Keratinocyte (primary cell): ENCODE results near the gene SPATA31C1. TPM values are rescaled to one million over a fixed set of nuclear protein-coding genes. Genes with fewer than 3 reads are reported as not detected.

ENCODE experiments used
- DNase-seq: peaks from one replicate; pipeline ENCODE4 v3.0.0-alpha.2; 2011; ENCODE audit warnings: low read depth, missing footprints, low spot score
- FAIRE-seq: peaks from 2 replicates; lab custom pipeline; 2011; peaks lifted over from hg19 to GRCh38; lab: Jason Lieb, UNC
- H2AFZ ChIP-seq: 2 replicates; pipeline ENCODE4 v1.6.0; 2012; ENCODE audit warnings: low read length, control low read depth, inconsistent platforms; ENCODE audit not compliant: control insufficient read depth
- H3K27ac ChIP-seq: 2 replicates; pipeline ENCODE4 v1.5.1; 2011; ENCODE audit warnings: low read length; ENCODE audit not compliant: control insufficient read depth, insufficient read depth
- H3K27me3 ChIP-seq: 3 replicates; pipeline ENCODE4 v1.6.0; 2011; ENCODE audit warnings: low read length; ENCODE audit not compliant: control insufficient read depth, insufficient read depth; ENCODE audit errors: extremely low read depth
- H3K36me3 ChIP-seq, 2 experiments: 2 replicates in 1 of 2; 3 replicates in 1 of 2; pipeline ENCODE4 v1.5.1; 2011; ENCODE audit warnings: low read length in 2 of 2, mild to moderate bottlenecking in 1 of 2; ENCODE audit not compliant: control insufficient read depth in 2 of 2, insufficient read depth in 2 of 2; ENCODE audit errors: extremely low read depth in 1 of 2
- H3K4me1 ChIP-seq: 3 replicates; pipeline ENCODE4 v1.5.1; 2011; ENCODE audit warnings: low read length; ENCODE audit not compliant: control insufficient read depth, insufficient read depth; ENCODE audit errors: extremely low read depth
- H3K4me2 ChIP-seq: 3 replicates; pipeline ENCODE4 v1.6.0; 2011; ENCODE audit warnings: low read depth, low read length; ENCODE audit not compliant: control insufficient read depth, insufficient read depth; ENCODE audit errors: extremely low read depth
- H3K4me3 ChIP-seq, 3 experiments: fragments of 200-600 bp in 1 of 3; sonication (generic) in 1 of 3; 2 replicates in 2 of 3; 3 replicates in 1 of 3; pipeline ENCODE4 v1.5.1; 2011 to 2016; ENCODE audit warnings: low read length in 3 of 3, mild to moderate bottlenecking in 3 of 3, control low read depth in 2 of 3, inconsistent platforms in 1 of 3, low read depth in 1 of 3, mixed read lengths in 1 of 3, mixed run types in 1 of 3, moderate library complexity in 1 of 3; ENCODE audit not compliant: control insufficient read depth in 2 of 3, insufficient read depth in 2 of 3; ENCODE audit errors: extremely low read depth in 1 of 3
- H3K79me2 ChIP-seq: 2 replicates; pipeline ENCODE4 v1.6.0; 2012; ENCODE audit warnings: low read length; ENCODE audit not compliant: control insufficient read depth, insufficient read depth
- H3K9ac ChIP-seq: 3 replicates; pipeline ENCODE4 v1.6.0; 2011; ENCODE audit warnings: low read length; ENCODE audit not compliant: control insufficient read depth, insufficient read depth; ENCODE audit errors: extremely low read depth
- H3K9me1 ChIP-seq: 3 replicates; pipeline ENCODE4 v1.6.0; 2011; ENCODE audit warnings: low read length; ENCODE audit not compliant: control insufficient read depth, insufficient read depth; ENCODE audit errors: extremely low read depth
- H3K9me3 ChIP-seq: 2 replicates; pipeline ENCODE4 v1.5.1; 2012; ENCODE audit warnings: low read depth, low read length; ENCODE audit not compliant: control insufficient read depth
- H4K20me1 ChIP-seq: 3 replicates; pipeline ENCODE4 v1.6.0; 2011; ENCODE audit warnings: low read length; ENCODE audit not compliant: control insufficient read depth, insufficient read depth; ENCODE audit errors: extremely low read depth
- CTCF ChIP-seq, 3 experiments: IDR thresholded peaks in 1 of 3; conservative IDR thresholded peaks in 1 of 3; optimal IDR thresholded peaks in 1 of 3; 2 replicates in 2 of 3; 3 replicates in 1 of 3; pipeline versions ENCODE3 to v1.5.1; 2011; ENCODE audit warnings: low read length in 3 of 3, mild to moderate bottlenecking in 3 of 3, moderate library complexity in 2 of 3, control low read depth in 1 of 3, inconsistent platforms in 1 of 3; ENCODE audit not compliant: insufficient read depth in 2 of 3; ENCODE audit errors: extremely low read depth in 1 of 3
- EZH2 ChIP-seq: IDR thresholded peaks from one replicate; pipeline ENCODE4 v1.6.1; 2012; ENCODE audit warnings: inconsistent platforms, mild to moderate bottlenecking, low read length, moderate library complexity
- dilution Hi-C: fragments of 300-500 bp; cut with MboI; formaldehyde crosslinking; loops from one replicate; pipeline ENCODE4 v1.7.0; 2020; ENCODE audit warnings: low sequenced_read_pairs; ENCODE audit not compliant: extremely low pct_ligation_motif_present
- polyA plus RNA-seq, 5 experiments: library from polyadenylated mRNA; depleted of rRNA in 3 of 5; stranded (reverse) in 3 of 5; stranded (forward) in 1 of 5; unstranded in 1 of 5; fragments of >200 nt; gene quantifications; 1 replicate in 1 of 5; 2 replicates in 3 of 5; 3 replicates in 1 of 5; pipeline versions ENCODE4 v1.2.1 to v1.2.3, GENCODE V29; 2011 to 2012; ENCODE audit warnings: missing spikeins in 2 of 5, low read depth in 1 of 5, low replicate concordance in 1 of 5

Gene SPATA31C1
- polyA plus RNA-seq, 1 donor (not counting 4 experiments of a cell fraction or from before 2014, with no cell fraction given), result not detected

- no peaks in the 10 kb centered on the region for H3K27me3 ChIP-seq
These were observed 28.5 kb upstream of the SPATA31C1 start for GRCh38 chr9:87889065-87889881.

GRCh38 chr9:87889882-87890252 is 27.9 kb upstream of the SPATA31C1 start:
- Histone ChIP-seq H3K9me3 (no peaks in the 10 kb centered on the region), H2AFZ (no peak overlapping the region), H3K4me3 (no peak overlapping the region), H3K27me3 (no peaks in the 10 kb centered on the region), H3K79me2 (no peaks in the 10 kb centered on the region), H4K20me1 (no peaks in the 10 kb centered on the region), H3K4me2 (no peak overlapping the region), H3K9ac (no peak overlapping the region), H3K9me1 (no peaks in the 10 kb centered on the region), H3K36me3 (no peaks in the 10 kb centered on the region), H3K4me1 (no peaks in the 10 kb centered on the region), H3K27ac (no peak overlapping the region)
- dilution Hi-C loops, result no loop called here
- FAIRE-seq (no peak), DNase-seq (no peak)
- no peak for TF ChIP-seq EZH2
- no peak for TF ChIP-seq CTCF (optimal IDR thresholded peaks at IDR 0.05 in 1 of 3, IDR thresholded peaks at IDR 0.05 in 1 of 3, conservative IDR thresholded peaks at IDR 0.05 in 1 of 3; ENCODE audit: extremely low read depth in 1 of 3, insufficient read depth in 2 of 3, low read length in 3 of 3)

More at GRCh38 chr9:87889065-87889881, 28.5 kb upstream of the SPATA31C1 start:
- no peak for DNase-seq
- Histone ChIP-seq H3K4me1 (no peaks in the 10 kb centered on the region), H3K27ac (no peak overlapping the region), H2AFZ (no peak overlapping the region), H3K36me3 (no peaks in the 10 kb centered on the region), H3K4me2 (no peak overlapping the region), H4K20me1 (no peaks in the 10 kb centered on the region), H3K9me1 (no peaks in the 10 kb centered on the region), H3K9ac (no peak overlapping the region), H3K79me2 (no peaks in the 10 kb centered on the region), H3K4me3 (no peak overlapping the region), H3K9me3 (no peaks in the 10 kb centered on the region)
- dilution Hi-C loops, result no loop called here
- FAIRE-seq, result no peak
- no peak for TF ChIP-seq CTCF (optimal IDR thresholded peaks at IDR 0.05 in 1 of 3, IDR thresholded peaks at IDR 0.05 in 1 of 3, conservative IDR thresholded peaks at IDR 0.05 in 1 of 3; ENCODE audit: extremely low read depth in 1 of 3, insufficient read depth in 2 of 3, low read length in 3 of 3)
- TF ChIP-seq EZH2, result no peak
